ENCODE measurements around the gene KRAS. TPM values are rescaled to one million over a fixed set of nuclear protein-coding genes. Genes with fewer than 3 reads are reported as not detected.

Gene KRAS
- total and polyA plus RNA-seq, 2 of the 4 experiments (the other 2 are of a cell fraction) = 9.3 to 10.7 TPM

DNA sequence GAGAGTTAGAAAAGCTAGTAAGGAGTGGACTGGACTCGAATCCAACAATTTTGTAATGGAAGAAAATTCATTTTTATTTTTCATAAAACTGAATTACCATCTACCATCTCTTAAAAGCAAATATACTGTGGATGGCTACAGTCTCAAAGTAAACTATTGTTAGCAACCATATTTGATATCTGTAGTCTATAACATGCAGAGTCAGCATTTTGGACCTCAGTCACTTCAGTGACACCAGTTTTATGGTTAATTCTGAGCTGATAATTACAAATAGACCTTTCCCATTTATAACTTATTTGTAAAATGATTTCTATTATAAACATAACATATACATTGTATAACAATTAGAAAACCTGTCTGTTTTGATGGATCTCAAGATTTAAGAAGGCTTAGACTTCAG, 2.0 kb downstream of the KRAS start:
- in situ Hi-C loops (cut with MboI; ENCODE audit: low sequenced_read_pairs) (loop anchor here (5.0 to 25.0 kb wide), 2 partner anchors 134 to 789 kb away; no protein-coding TSS in a partner anchor), intact Hi-C loops (cut with micrococcal nuclease) (loop anchor here (10.0 kb wide), 2 partner anchors 306 to 776 kb away; partner anchors contain the start of gene LMNTD1)

More for the DNA sequence above, 2.0 kb downstream of the KRAS start:
- Histone ChIP-seq H3K9ac (ENCODE audit: low read depth, low read length) (no peak overlapping the region), H2AK9ac (replicated peaks; ENCODE audit: low read depth, low read length, poor library complexity) (no peak overlapping the region), H3K27me3 (ENCODE audit: control insufficient read depth, insufficient read depth, low read length) (no peaks in the 10 kb centered on the region), H3K4me1 (ENCODE audit: control insufficient read depth, insufficient read depth, low read length) (peaks cover 5% of the 10 kb centered on the region), H4K91ac (ENCODE audit: insufficient read depth, low read depth, low read length) (no peak overlapping the region), H2BK5ac (ENCODE audit: low read depth, low read length, poor library complexity, severe bottlenecking) (no peak overlapping the region), H3K4ac (ENCODE audit: low read depth, low read length) (no peak overlapping the region), H4K8ac (ENCODE audit: low read depth in 2 of 2, low read length in 2 of 2) (no peak overlapping the region), H2AK5ac (ENCODE audit: low read depth, low read length) (no peak overlapping the region), H3K9me1 (ENCODE audit: insufficient read depth, low read length) (no peaks in the 10 kb centered on the region), H3K23ac (ENCODE audit: low read depth, low read length) (no peak overlapping the region), H2BK15ac (ENCODE audit: low read depth, low read length) (no peak overlapping the region), H3K9me3 (ENCODE audit: control insufficient read depth, insufficient read depth, low read length) (no peaks in the 10 kb centered on the region), H3K36me3 (ENCODE audit: control insufficient read depth, insufficient read depth, low read length) (peaks cover 2% of the 10 kb centered on the region), H4K5ac (ENCODE audit: low read depth, low read length) (no peak overlapping the region), H2AFZ (replicated peaks; ENCODE audit: low read length, poor library complexity) (no peak overlapping the region), H3K14ac (replicated peaks; ENCODE audit: low read depth, low read length) (no peak overlapping the region), H3K18ac (ENCODE audit: low read depth, low read length) (no peak overlapping the region), H3K27ac (ENCODE audit: insufficient read depth, low read length) (no peak overlapping the region), H2BK120ac (ENCODE audit: low read depth, low read length) (no peak overlapping the region), H3K4me2 (ENCODE audit: low read depth, low read length) (no peak overlapping the region), H4K20me1 (ENCODE audit: insufficient read depth, low read length) (peaks cover 16% of the 10 kb centered on the region; the same call in 1 of the 2 replicates), H2BK20ac (ENCODE audit: low read depth, low read length) (no peak overlapping the region), H3K79me1 (ENCODE audit: low read depth in 1 of 2, low read length in 2 of 2) (peaks cover 3 to 43% of the 10 kb centered on the region in 2 experiments; a peak in 2 of 4 replicates), H3K4me3 (ENCODE audit: insufficient read depth, low read depth, low read length) (no peak overlapping the region), H3K56ac (ENCODE audit: extremely low read depth, insufficient read depth, low read length) (no peak overlapping the region)
- no CpG with 5 or more reads among the region's 1 CpG for WGBS, 2 experiments (ENCODE audit: extremely low coverage in 2 of 2, insufficient read length in 1 of 2)
- ChIA-PET POLR2A (ENCODE audit: unreplicated experiment) (interaction anchor here (0.7 kb wide), 1 partner anchor 94 kb away, joined by 4 read pairs; no protein-coding TSS in a partner anchor), CTCF (no interaction called here)
- no TSS peak for BruUV-seq (replicated peaks)
- TF ChIP-seq RCOR1 (IDR thresholded peaks at IDR 0.05; ENCODE audit: insufficient replicate concordance, low read length) (no peak), MAFK (IDR thresholded peaks at IDR 0.05; ENCODE audit: low read depth, low read length) (peak; percentile 99)
- TF ChIP-seq, protein P1, sequence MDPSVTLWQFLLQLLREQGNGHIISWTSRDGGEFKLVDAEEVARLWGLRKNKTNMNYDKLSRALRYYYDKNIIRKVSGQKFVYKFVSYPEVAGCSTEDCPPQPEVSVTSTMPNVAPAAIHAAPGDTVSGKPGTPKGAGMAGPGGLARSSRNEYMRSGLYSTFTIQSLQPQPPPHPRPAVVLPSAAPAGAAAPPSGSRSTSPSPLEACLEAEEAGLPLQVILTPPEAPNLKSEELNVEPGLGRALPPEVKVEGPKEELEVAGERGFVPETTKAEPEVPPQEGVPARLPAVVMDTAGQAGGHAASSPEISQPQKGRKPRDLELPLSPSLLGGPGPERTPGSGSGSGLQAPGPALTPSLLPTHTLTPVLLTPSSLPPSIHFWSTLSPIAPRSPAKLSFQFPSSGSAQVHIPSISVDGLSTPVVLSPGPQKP (IDR thresholded peaks at IDR 0.05; ENCODE audit: borderline replicate concordance, low read depth, low read length) = no peak
- DNase-seq = no peak
- dilution Hi-C loops (cut with HindIII; ENCODE audit: low sequenced_read_pairs, unreplicated experiment) = no loop called here
- no peak for ATAC-seq (ENCODE audit: low read depth)
